WTC11 (cell line): ENCODE measurements around the gene OSGEP.

Source experiments
- ATF3 ChIP-seq: sonication (generic); formaldehyde crosslinking; conservative IDR thresholded peaks from 2 replicates; pipeline ENCODE4 v1.8.1; 2022; ENCODE audit warnings: mild to moderate bottlenecking, missing genetic modification reagents
- CTCF ChIP-seq: fragments of 200-600 bp; IDR thresholded peaks from 2 replicates; pipeline ENCODE4 v1.8.0; 2022; ENCODE audit warnings: antibody characterized with exemption
- E2F5 ChIP-seq: sonication (generic); formaldehyde crosslinking; IDR thresholded peaks from 2 replicates; pipeline ENCODE4 v1.8.1; 2022; ENCODE audit warnings: mild to moderate bottlenecking, moderate library complexity, missing genetic modification reagents
- SP1 ChIP-seq: sonication (generic); formaldehyde crosslinking; conservative IDR thresholded peaks from 2 replicates; pipeline ENCODE4 v1.8.1; 2022; ENCODE audit warnings: missing genetic modification reagents
- TP53 ChIP-seq: sonication (generic); formaldehyde crosslinking; IDR thresholded peaks from 2 replicates; pipeline ENCODE4 v1.8.1; 2023; ENCODE audit warnings: mild to moderate bottlenecking, missing genetic modification reagents
- USF2 ChIP-seq: sonication (generic); formaldehyde crosslinking; IDR thresholded peaks from 2 replicates; pipeline ENCODE4 v1.8.1; 2023; ENCODE audit warnings: mild to moderate bottlenecking, missing genetic modification reagents, moderate library complexity
- ZBTB21 ChIP-seq: sonication (generic); formaldehyde crosslinking; IDR thresholded peaks from 2 replicates; pipeline ENCODE4 v1.8.1; 2023; ENCODE audit warnings: mild to moderate bottlenecking, missing genetic modification reagents, borderline replicate concordance
- ZNF232 ChIP-seq: sonication (generic); formaldehyde crosslinking; IDR thresholded peaks from 2 replicates; pipeline ENCODE4 v1.8.0; 2022; ENCODE audit warnings: mild to moderate bottlenecking, missing genetic modification reagents

- TF ChIP-seq SP1 (CRISPR knock-in tag) (no peak), USF2 (CRISPR knock-in tag) (no peak), ATF3 (no peak), CTCF (no peak), ZBTB21 (CRISPR knock-in tag) (no peak), ZNF232 (no peak), E2F5 (CRISPR knock-in tag) (no peak), TP53 (CRISPR knock-in tag) (no peak)
These were observed 40.9 kb downstream of the OSGEP start for GRCh38 chr14:20413744-20414082.
